Ovary (tissue), 9 donors: ENCODE results near the gene SHISA9. TPM values are rescaled to one million over a fixed set of nuclear protein-coding genes. Genes with fewer than 3 reads are reported as not detected.

Source experiments
- DNase-seq, 5 donors: peaks; one replicate each; pipeline ENCODE4 v3.0.0-alpha.2; 2019 to 2020
- H3K27ac ChIP-seq, 2 donors: fragments of 200-600 bp; one replicate each; pipeline versions ENCODE4 v1.5.1 to v1.8.0; 2019 to 2022
- H3K27me3 ChIP-seq: fragments of 200-600 bp; one replicate; pipeline ENCODE4 v1.8.0; 2022
- H3K36me3 ChIP-seq: fragments of 200-600 bp; sonication (generic); one replicate; pipeline ENCODE4 v1.5.1; 2019
- H3K4me1 ChIP-seq: one replicate; pipeline ENCODE4 v1.8.1; 2013; ENCODE audit warnings: mild to moderate bottlenecking, moderate library complexity; ENCODE audit not compliant: insufficient read depth
- H3K4me3 ChIP-seq: fragments of 200-600 bp; sonication (generic); one replicate; pipeline ENCODE4 v1.5.1; 2017
- H3K9me3 ChIP-seq, 2 donors: fragments of 200-600 bp in 1 of 2; sonication (generic) in 1 of 2; one replicate each; pipeline versions ENCODE4 v1.5.1 to v1.8.1; 2013 to 2019; ENCODE audit warnings: mild to moderate bottlenecking in 1 of 2, moderate library complexity in 1 of 2
- EP300 ChIP-seq: sonication (generic); formaldehyde crosslinking; IDR thresholded peaks from one replicate; pipeline ENCODE4 v1.6.1; 2017; ENCODE audit warnings: antibody characterized with exemption
- POLR2A ChIP-seq: fragments of 450-650 bp; IDR thresholded peaks from one replicate; pipeline ENCODE4 v1.6.1; 2017; ENCODE audit warnings: antibody characterized with exemption, mild to moderate bottlenecking, moderate library complexity
- WGBS, 3 donors: extraction: QIAGEN DNeasy Blood & Tissue Kit in 1 of 3; methylation state at CpG; one replicate each; pipeline versions ENCODE4 v1.1.5 to v1.1.7; 2013 to 2017; 5-methylcytosine and 5-hydroxymethylcytosine counted together
- intact Hi-C, 4 donors: fragments of 100-400 bp; cut with DNase I; formaldehyde crosslinking; loops; one replicate each; pipeline versions ENCODE4 v1.11.0 to v1.15.1; 2022 to 2023
- polyA plus RNA-seq, 2 donors: library from polyadenylated mRNA; stranded (reverse); fragments of 200-250 nt in 1 of 2; fragments of 350-450 nt in 1 of 2; fragmentation: Illumina TruSeq in 1 of 2; extraction: RNeasy Lipid Tissue Mini Kit (QIAGEN cat#74804) in 1 of 2; gene quantifications; one replicate each; pipeline ENCODE4 v1.2.3, GENCODE V29; 2013 to 2014
- total RNA-seq, 7 donors: library from RNA; depleted of rRNA in 2 of 7; stranded (reverse); fragments of >200 nt in 2 of 7; fragmentation: NEBNext Ultra II Directional in 3 of 7; extraction: Animal tissue kit (Norgen Biotek cat#: 25700) in 3 of 7; gene quantifications; one replicate each; pipeline versions ENCODE4 v1.1.0 to v1.2.4, GENCODE V29; 2016 to 2023
- TF ChIP-seq, protein P1 (sequence below), 3 donors: fragments of 450-650 bp in 2 of 3; fragments of 200-600 bp in 1 of 3; IDR thresholded peaks; one replicate each; pipeline versions ENCODE4 v1.5.1 to v1.8.0; 2016 to 2022; ENCODE audit warnings: antibody characterized with exemption in 3 of 3, mild to moderate bottlenecking in 1 of 3
- donor health status: DM: no; HTN: no; CAD: no; lungs with moderate emphysema.
- donor health status: DM: no; HTN: no; CAD: no.
- donor health status: Bipolar disorder and iron deficiency.
- donor health status: DM: yes; HTN: yes; CAD: no.
- donor health status: DM: no; HTN: no; CAD: no.
- donor health status: DM: yes; HTN: yes; CAD: no.

The SHISA9 gene
- total and polyA plus RNA-seq, 9 donors, result 0.03 to 0.47 (median 0.12) TPM; not detected in 3

DNA sequence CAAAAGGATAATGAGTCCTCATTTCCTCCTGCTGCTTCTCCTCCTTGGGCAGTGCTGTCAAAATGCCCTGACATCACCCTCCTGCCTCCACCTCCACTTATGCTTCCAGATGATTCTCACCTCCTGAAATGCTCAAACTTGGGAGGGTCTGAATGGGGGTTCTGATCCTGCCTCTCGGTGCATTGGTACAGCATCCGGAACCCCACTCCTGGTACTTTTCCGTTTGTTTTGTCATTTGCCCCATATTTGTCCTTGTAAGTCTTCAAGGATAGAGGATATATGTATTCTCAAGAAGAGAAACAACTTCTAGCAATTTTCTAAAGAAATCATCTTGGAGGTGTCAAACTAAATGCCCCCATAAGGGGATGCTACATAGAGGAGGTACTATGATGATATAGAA lies 148.3 kb downstream of the SHISA9 start:
- Histone ChIP-seq H3K9me3 (no peaks in the 10 kb centered on the region), H3K27ac (no peak overlapping the region), H3K4me3 (no peak overlapping the region), H3K27me3 (no peaks in the 10 kb centered on the region), H3K36me3 (no peaks in the 10 kb centered on the region), H3K4me1 (no peaks in the 10 kb centered on the region)
- 86 to 90% (median 89%) methylated on average over 3 of the region's 3 CpGs for WGBS, 3 donors
- DNase-seq, result no peak
- no peak for TF ChIP-seq POLR2A
- TF ChIP-seq, protein P1, sequence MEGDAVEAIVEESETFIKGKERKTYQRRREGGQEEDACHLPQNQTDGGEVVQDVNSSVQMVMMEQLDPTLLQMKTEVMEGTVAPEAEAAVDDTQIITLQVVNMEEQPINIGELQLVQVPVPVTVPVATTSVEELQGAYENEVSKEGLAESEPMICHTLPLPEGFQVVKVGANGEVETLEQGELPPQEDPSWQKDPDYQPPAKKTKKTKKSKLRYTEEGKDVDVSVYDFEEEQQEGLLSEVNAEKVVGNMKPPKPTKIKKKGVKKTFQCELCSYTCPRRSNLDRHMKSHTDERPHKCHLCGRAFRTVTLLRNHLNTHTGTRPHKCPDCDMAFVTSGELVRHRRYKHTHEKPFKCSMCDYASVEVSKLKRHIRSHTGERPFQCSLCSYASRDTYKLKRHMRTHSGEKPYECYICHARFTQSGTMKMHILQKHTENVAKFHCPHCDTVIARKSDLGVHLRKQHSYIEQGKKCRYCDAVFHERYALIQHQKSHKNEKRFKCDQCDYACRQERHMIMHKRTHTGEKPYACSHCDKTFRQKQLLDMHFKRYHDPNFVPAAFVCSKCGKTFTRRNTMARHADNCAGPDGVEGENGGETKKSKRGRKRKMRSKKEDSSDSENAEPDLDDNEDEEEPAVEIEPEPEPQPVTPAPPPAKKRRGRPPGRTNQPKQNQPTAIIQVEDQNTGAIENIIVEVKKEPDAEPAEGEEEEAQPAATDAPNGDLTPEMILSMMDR (IDR thresholded peaks at IDR 0.05), result no peak
- intact Hi-C loops, result no loop called here

DNA sequence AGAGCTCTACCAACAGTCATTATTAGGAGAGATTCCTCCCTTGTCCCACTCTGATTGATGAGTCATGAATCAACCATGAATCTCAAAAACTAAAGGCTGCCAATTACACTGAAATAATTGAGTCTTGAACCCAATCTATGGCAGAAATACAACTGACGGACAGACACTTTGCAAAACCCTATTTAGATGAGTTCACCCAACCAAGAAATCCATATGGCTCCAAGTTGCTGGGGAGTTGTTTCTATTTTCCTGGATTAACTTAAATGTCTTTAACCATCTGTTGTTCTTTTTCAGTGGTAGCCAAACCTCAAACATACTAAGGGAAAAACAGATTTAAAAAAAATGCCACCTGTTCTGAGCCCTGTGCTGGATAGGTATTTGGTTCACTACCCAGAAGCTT lies 151.0 kb downstream of the SHISA9 start:
- intact Hi-C loops, result no loop called here
- no peaks in the 10 kb centered on the region for H3K9me3 ChIP-seq
- no peaks in the 10 kb centered on the region for H3K36me3 ChIP-seq
- H3K27me3 ChIP-seq, result no peaks in the 10 kb centered on the region
- H3K4me1 ChIP-seq, result no peaks in the 10 kb centered on the region
- DNase-seq, result no peak
- no peak overlapping the region for H3K27ac ChIP-seq
- TF ChIP-seq EP300 (no peak), POLR2A (no peak)
- TF ChIP-seq, protein P1 (IDR thresholded peaks at IDR 0.05), result no peak
- WGBS, 3 donors, result 65 to 85% (median 77%) methylated on average over 1 of the region's 1 CpG
- no peak overlapping the region for H3K4me3 ChIP-seq

DNA sequence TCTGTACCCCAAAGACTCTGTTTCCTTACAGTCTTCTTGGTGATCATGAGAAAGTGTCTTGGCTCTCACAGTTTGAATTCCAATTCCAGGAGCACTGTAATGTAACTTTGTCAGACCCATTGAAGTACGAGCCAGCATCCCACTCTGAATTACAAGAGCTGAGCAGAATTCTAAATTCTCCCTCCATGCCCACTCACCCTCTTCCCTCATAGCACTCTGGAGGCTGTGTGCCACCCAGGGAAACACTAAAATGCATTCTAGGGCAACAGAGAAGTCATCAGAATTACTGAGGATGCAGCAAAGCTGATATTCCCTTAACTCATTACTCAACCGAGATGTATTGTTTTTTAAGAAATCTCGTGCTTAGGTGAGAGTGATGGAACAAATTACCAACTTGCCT lies 154.1 kb downstream of the SHISA9 start:
- no peak for DNase-seq
- TF ChIP-seq, protein P1 (IDR thresholded peaks at IDR 0.05), result no peak
- TF ChIP-seq EP300 (no peak), POLR2A (no peak)
- Histone ChIP-seq H3K27me3 (no peaks in the 10 kb centered on the region), H3K27ac (no peak overlapping the region), H3K36me3 (no peaks in the 10 kb centered on the region), H3K4me1 (no peaks in the 10 kb centered on the region), H3K4me3 (no peak overlapping the region), H3K9me3 (no peaks in the 10 kb centered on the region)
- 70 to 78% (median 71%) methylated on average over 3 of the region's 3 CpGs for WGBS, 3 donors
- intact Hi-C loops, result no loop called here

DNA sequence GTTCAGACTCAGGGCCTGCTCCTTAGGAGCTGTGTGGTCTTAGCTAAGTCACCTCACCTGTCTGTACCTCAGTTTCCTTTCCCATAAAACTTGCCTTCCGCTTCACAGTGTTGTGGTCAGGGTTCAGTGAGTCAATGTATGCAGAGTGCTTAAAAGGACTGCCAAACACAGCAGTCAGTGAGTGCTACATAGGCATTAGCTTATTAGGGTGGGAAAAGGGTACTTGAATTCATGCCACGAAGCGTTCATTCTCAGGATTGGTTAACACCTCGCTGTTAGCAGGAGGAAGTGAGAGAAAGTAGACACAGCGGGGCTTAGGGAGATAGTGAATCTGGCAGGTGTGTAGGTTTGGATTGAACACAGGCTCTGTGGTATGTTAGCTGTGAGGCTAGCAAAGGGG lies 155.2 kb downstream of the SHISA9 start:
- no peaks in the 10 kb centered on the region for H3K36me3 ChIP-seq
- intact Hi-C loops, result no loop called here
- H3K4me3 ChIP-seq, result no peak overlapping the region
- no peak for TF ChIP-seq POLR2A
- TF ChIP-seq EP300, result no peak
- TF ChIP-seq, protein P1 (IDR thresholded peaks at IDR 0.05), result no peak
- no peaks in the 10 kb centered on the region for H3K27me3 ChIP-seq
- H3K9me3 ChIP-seq, result no peaks in the 10 kb centered on the region
- no peak for DNase-seq
- H3K27ac ChIP-seq, result no peak overlapping the region
- 72 to 81% (median 72%) methylated on average over 5 of the region's 5 CpGs for WGBS, 3 donors
- H3K4me1 ChIP-seq, result no peaks in the 10 kb centered on the region

DNA sequence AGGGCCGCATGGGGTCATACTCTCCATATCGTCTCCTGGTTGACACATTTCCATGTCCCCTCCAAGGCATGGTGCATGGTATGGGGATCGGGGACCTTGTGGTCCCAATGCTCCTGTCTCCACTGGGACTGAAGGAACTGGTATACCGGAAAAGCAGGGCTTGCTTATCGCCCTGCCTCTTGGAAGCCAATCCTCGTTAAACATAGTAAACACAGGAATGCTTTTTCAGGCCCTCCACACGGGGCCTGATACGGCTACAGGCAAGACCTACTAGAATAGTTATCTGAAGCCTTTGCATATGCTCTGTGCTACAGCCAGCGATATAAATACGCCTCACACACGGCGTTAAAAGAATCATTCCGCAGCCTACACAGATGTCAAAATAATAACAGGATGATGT lies 159.5 kb downstream of the SHISA9 start:
- Histone ChIP-seq H3K9me3 (no peaks in the 10 kb centered on the region), H3K36me3 (no peaks in the 10 kb centered on the region), H3K27ac (no peak overlapping the region), H3K27me3 (no peaks in the 10 kb centered on the region), H3K4me1 (no peaks in the 10 kb centered on the region), H3K4me3 (no peak overlapping the region)
- intact Hi-C loops, result no loop called here
- no peak for DNase-seq
- 56 to 66% (median 61%) methylated on average over 13 of the region's 13 CpGs for WGBS, 3 donors
- TF ChIP-seq EP300 (no peak), POLR2A (no peak)
- TF ChIP-seq, protein P1 (IDR thresholded peaks at IDR 0.05), result no peak
